ENCODE measurements around the gene SPX. TPM values are rescaled to one million over a fixed set of nuclear protein-coding genes. Genes with fewer than 3 reads are reported as not detected.

SPX gene
- total and polyA plus RNA-seq, 7 experiments from 2014 or later = 0.16 to 0.69 (median 0.49) TPM; not detected in 1

- intact Hi-C loops (cut with micrococcal nuclease) = loop anchor here (1.0 to 10.0 kb wide), 16 partner anchors 8 to 1124 kb away; partner anchors contain the start of genes C2CD5 (in 2 of the 2), CMAS (in 2 of the 2), ETNK1 (in 2 of the 2) and LDHB (in 2 of the 2)
- ChIA-PET CTCF (interaction anchor here (1.7 kb wide), 1 partner anchor 179 kb away, joined by 11 read pairs; no protein-coding TSS in a partner anchor), POLR2A (interaction anchor here (0.5 to 2.2 kb wide), 10 partner anchors 12 to 1043 kb away, joined by 3 to 25 read pairs (median 4); partner anchors contain the start of genes C2CD5, LDHB and PYROXD1)
- ATAC-seq = no peak
- H3K4me3 ChIP-seq (ENCODE audit: low read length) = peak overlapping the region; percentile 68
- no peaks in the 10 kb centered on the region for H3K27me3 ChIP-seq (ENCODE audit: control insufficient read depth in 2 of 2, insufficient read depth in 2 of 2, low read length in 2 of 2)
- peak overlapping the region; percentile 87 for H3K27ac ChIP-seq (ENCODE audit: low read depth, low read length)
- H3K36me3 ChIP-seq (ENCODE audit: control insufficient read depth in 2 of 3, insufficient read depth in 3 of 3, low read length in 3 of 3) = peaks cover 0 to 31% (median 2%) of the 10 kb centered on the region in 3 experiments
- Mint-ChIP-seq H3K27me3 (no peaks in the 10 kb centered on the region), H3K36me3 (peaks cover 6 to 27% (median 16%) of the 10 kb centered on the region in 5 donors), H3K27ac (no peak overlapping the region), H3K9me3 (no peaks in the 10 kb centered on the region), H3K4me3 (no peak overlapping the region), H3K4me1 (peaks cover 28 to 64% (median 51%) of the 10 kb centered on the region in 7 donors)
- peaks cover 20 to 25% of the 10 kb centered on the region in 2 donors for H3K4me1 ChIP-seq (ENCODE audit: control insufficient read depth in 2 of 2, insufficient read depth in 2 of 2, low read length in 2 of 2)
- DNase-seq = peak in 2 of 9 donors; percentile 8 to 11
- H3K9me3 ChIP-seq (ENCODE audit: control insufficient read depth in 2 of 3, low read length in 3 of 3) = no peaks in the 10 kb centered on the region
Observed at GRCh38 chr12:21500786-21501257, 25.3 kb upstream of the SPX start.

GRCh38 chr12:21501258-21502163 lies 24.6 kb upstream of the SPX start, which contains the start of the genes GOLT1B and RECQL:
Gene GOLT1B (plus strand): TSS chr12:21501789. CDS start chr12:21501924, 135 bp downstream.
Gene RECQL (minus strand): TSS chr12:21501635. CDS start chr12:21499570, 2,065 bp downstream.
- peak within 1 kb of the TSS; percentile 87 for H3K27ac ChIP-seq (ENCODE audit: low read depth, low read length)
- no peaks in the 10 kb centered on the region for H3K27me3 ChIP-seq (ENCODE audit: control insufficient read depth in 2 of 2, insufficient read depth in 2 of 2, low read length in 2 of 2)
- H3K27ac Mint-ChIP-seq = no peak within 1 kb of the TSS
- DNase-seq (peak; percentile 67 to 96 (median 94)), ATAC-seq (peak; percentile 98)
- POLR2A ChIA-PET = interaction anchor here (0.5 to 2.2 kb wide), 20 partner anchors 9 to 1043 kb away, joined by 3 to 25 read pairs (median 3); partner anchors contain the start of genes C2CD5, LDHB and PYROXD1
- H3K4me1 Mint-ChIP-seq = peaks cover 30 to 67% (median 55%) of the 10 kb centered on the region in 7 donors
- H3K4me1 ChIP-seq (ENCODE audit: control insufficient read depth in 2 of 2, insufficient read depth in 2 of 2, low read length in 2 of 2) = peaks cover 20 to 25% of the 10 kb centered on the region in 2 donors
- intact Hi-C loops (cut with micrococcal nuclease) = loop anchor here (1.0 to 10.0 kb wide), 17 partner anchors 8 to 1123 kb away; partner anchors contain the start of genes C2CD5 (in 2 of the 2), CMAS (in 2 of the 2), ETNK1 (in 2 of the 2) and LDHB (in 2 of the 2)
- peak within 1 kb of the TSS; percentile 68 for H3K4me3 ChIP-seq (ENCODE audit: low read length)
- H3K4me3 Mint-ChIP-seq = no peak within 1 kb of the TSS
- no peaks in the 10 kb centered on the region for H3K9me3 Mint-ChIP-seq
- no peaks in the 10 kb centered on the region for H3K9me3 ChIP-seq (ENCODE audit: control insufficient read depth in 2 of 3, low read length in 3 of 3)
- CTCF ChIA-PET = interaction anchor here (0.6 to 1.7 kb wide), 2 partner anchors 178 to 263 kb away, joined by 3 to 11 read pairs; no protein-coding TSS in a partner anchor
- peaks cover 5 to 23% (median 13%) of the 10 kb centered on the region in 5 donors for H3K36me3 Mint-ChIP-seq
- H3K27me3 Mint-ChIP-seq = no peaks in the 10 kb centered on the region
- H3K36me3 ChIP-seq (ENCODE audit: control insufficient read depth in 2 of 3, insufficient read depth in 3 of 3, low read length in 3 of 3) = peaks cover 0 to 24% (median 0%) of the 10 kb centered on the region in 3 experiments

GRCh38 chr12:21502164-21502496 lies 24.0 kb upstream of the SPX start:
- Mint-ChIP-seq H3K36me3 (peaks cover 0 to 19% (median 9%) of the 10 kb centered on the region in 5 donors), H3K27me3 (no peaks in the 10 kb centered on the region), H3K4me1 (peaks cover 30 to 63% (median 55%) of the 10 kb centered on the region in 7 donors), H3K9me3 (no peaks in the 10 kb centered on the region), H3K4me3 (no peak overlapping the region), H3K27ac (no peak overlapping the region)
- Histone ChIP-seq H3K36me3 (ENCODE audit: control insufficient read depth in 2 of 3, insufficient read depth in 3 of 3, low read length in 3 of 3) (peaks cover 0 to 18% (median 0%) of the 10 kb centered on the region in 3 experiments), H3K9me3 (ENCODE audit: control insufficient read depth in 2 of 3, low read length in 3 of 3) (no peaks in the 10 kb centered on the region), H3K4me3 (ENCODE audit: low read length) (peak overlapping the region; percentile 68), H3K27ac (ENCODE audit: low read depth, low read length) (peak overlapping the region; percentile 87), H3K4me1 (ENCODE audit: control insufficient read depth in 2 of 2, insufficient read depth in 2 of 2, low read length in 2 of 2) (peaks cover 20 to 25% of the 10 kb centered on the region in 2 donors), H3K27me3 (ENCODE audit: control insufficient read depth in 2 of 2, insufficient read depth in 2 of 2, low read length in 2 of 2) (no peaks in the 10 kb centered on the region)
- DNase-seq (peak in 4 of 9 donors; percentile 36 to 47 (median 40)), ATAC-seq (no peak)
- ChIA-PET CTCF (interaction anchor here (1.7 kb wide), 1 partner anchor 177 kb away, joined by 11 read pairs; no protein-coding TSS in a partner anchor), POLR2A (interaction anchor here (0.7 to 2.2 kb wide), 15 partner anchors 8 to 1042 kb away, joined by 3 to 25 read pairs (median 3); partner anchors contain the start of genes C2CD5, LDHB and PYROXD1)
- intact Hi-C loops (cut with micrococcal nuclease) = loop anchor here (1.0 to 10.0 kb wide), 3 partner anchors 9 to 1123 kb away; partner anchors contain the start of genes ETNK1 (in 1 of the 2) and ST8SIA1 (in 1 of the 2)

GRCh38 chr12:21502872-21503271 lies 23.2 kb upstream of the SPX start:
- Histone ChIP-seq H3K9me3 (ENCODE audit: control insufficient read depth in 2 of 3, low read length in 3 of 3) (no peaks in the 10 kb centered on the region), H3K4me3 (ENCODE audit: low read length) (peak overlapping the region; percentile 68), H3K27ac (ENCODE audit: low read depth, low read length) (peak overlapping the region; percentile 87), H3K36me3 (ENCODE audit: control insufficient read depth in 2 of 3, insufficient read depth in 3 of 3, low read length in 3 of 3) (peaks cover 0 to 12% (median 0%) of the 10 kb centered on the region in 3 experiments), H3K27me3 (ENCODE audit: control insufficient read depth in 2 of 2, insufficient read depth in 2 of 2, low read length in 2 of 2) (no peaks in the 10 kb centered on the region), H3K4me1 (ENCODE audit: control insufficient read depth in 2 of 2, insufficient read depth in 2 of 2, low read length in 2 of 2) (peaks cover 20 to 25% of the 10 kb centered on the region in 2 donors)
- H3K36me3 Mint-ChIP-seq = peaks cover 2 to 15% (median 11%) of the 10 kb centered on the region in 5 donors
- H3K4me3 Mint-ChIP-seq = no peak overlapping the region
- intact Hi-C loops (cut with micrococcal nuclease) = loop anchor here (1.0 to 10.0 kb wide), 3 partner anchors 10 to 1122 kb away; partner anchors contain the start of genes ETNK1 (in 1 of the 2) and ST8SIA1 (in 1 of the 2)
- DNase-seq (no peak), ATAC-seq (no peak)
- POLR2A ChIA-PET = interaction anchor here (0.6 to 2.2 kb wide), 4 partner anchors 14 to 547 kb away, joined by 3 to 6 read pairs (median 5); no protein-coding TSS in a partner anchor
- H3K9me3 Mint-ChIP-seq = no peaks in the 10 kb centered on the region
- H3K4me1 Mint-ChIP-seq = peaks cover 28 to 62% (median 49%) of the 10 kb centered on the region in 7 donors
- peak overlapping the region in 1 of 9 donors; percentile 87 for H3K27ac Mint-ChIP-seq
- H3K27me3 Mint-ChIP-seq = no peaks in the 10 kb centered on the region
- CTCF ChIA-PET = no interaction called here

- peaks cover 0 to 2% (median 0%) of the 10 kb centered on the region in 11 donors for H3K9me3 Mint-ChIP-seq
Observed at GRCh38 chr12:21505888-21506287, 20.2 kb upstream of the SPX start.

More at GRCh38 chr12:21505888-21506287, 20.2 kb upstream of the SPX start:
- POLR2A ChIA-PET = interaction anchor here (0.7 kb wide), 1 partner anchor 282 kb away, joined by 3 read pairs; no protein-coding TSS in a partner anchor
- intact Hi-C loops (cut with micrococcal nuclease) = loop anchor here (1.0 to 10.0 kb wide), 2 partner anchors 10 to 1119 kb away; partner anchors contain the start of gene ETNK1 (in 1 of the 2)
- Mint-ChIP-seq H3K36me3 (peaks cover 4 to 29% (median 23%) of the 10 kb centered on the region in 5 donors), H3K27ac (peak overlapping the region in 1 of 9 donors; percentile 19), H3K4me1 (peaks cover 37 to 71% (median 59%) of the 10 kb centered on the region in 7 donors), H3K27me3 (no peaks in the 10 kb centered on the region), H3K4me3 (peak overlapping the region in 1 of 10 donors; percentile 10)
- Histone ChIP-seq H3K27me3 (ENCODE audit: control insufficient read depth in 2 of 2, insufficient read depth in 2 of 2, low read length in 2 of 2) (no peaks in the 10 kb centered on the region), H3K9me3 (ENCODE audit: control insufficient read depth in 2 of 3, low read length in 3 of 3) (no peaks in the 10 kb centered on the region), H3K27ac (ENCODE audit: low read depth, low read length) (no peak overlapping the region), H3K4me1 (ENCODE audit: control insufficient read depth in 2 of 2, insufficient read depth in 2 of 2, low read length in 2 of 2) (peaks cover 12 to 19% of the 10 kb centered on the region in 2 donors), H3K4me3 (ENCODE audit: low read length) (no peak overlapping the region), H3K36me3 (ENCODE audit: control insufficient read depth in 2 of 3, insufficient read depth in 3 of 3, low read length in 3 of 3) (peaks cover 0 to 10% (median 0%) of the 10 kb centered on the region in 3 experiments)
- no peak for DNase-seq
- CTCF ChIA-PET = no interaction called here
- ATAC-seq = no peak
